WTC11 (cell line): Measurements from ENCODE around the gene PTPRU. TPM values are rescaled to one million over a fixed set of nuclear protein-coding genes. Genes with fewer than 3 reads are reported as not detected.

Source experiments
- ATAC-seq: fragments of 200-7000 bp; cut with Tn5 transposase; 2 replicates; pipeline ENCODE4 v1.10.0; 2021; ENCODE audit warnings: mild to moderate bottlenecking, moderate library complexity
- CTCF ChIA-PET: fragments of 300-600 bp; sonication (Branson Sonifier 250); formaldehyde crosslinking; loops from one replicate; lab custom pipeline; 2021; ENCODE audit warnings: antibody characterized with exemption; lab: Charles Lee
- POLR2A ChIA-PET: fragments of 350-600 bp; sonication (Branson Sonifier 250); formaldehyde crosslinking; loops from one replicate; lab custom pipeline; 2021; ENCODE audit warnings: antibody characterized with exemption; lab: Charles Lee
- DNase-seq: peaks from one replicate; pipeline ENCODE4 v3.0.0; 2021; ENCODE audit warnings: low spot score
- H3K27ac Mint-ChIP-seq: 2 replicates; pipeline ENCODE4 v1.8.0; 2021; ENCODE audit warnings: mixed read lengths
- H3K27me3 Mint-ChIP-seq: 2 replicates; pipeline ENCODE4 v1.8.0; 2021; ENCODE audit warnings: low read depth, mild to moderate bottlenecking, moderate library complexity, mixed read lengths
- H3K36me3 Mint-ChIP-seq: 2 replicates; pipeline ENCODE4 v1.8.0; 2021; ENCODE audit warnings: mixed read lengths
- H3K4me1 Mint-ChIP-seq: 2 replicates; pipeline ENCODE4 v1.8.0; 2022; ENCODE audit warnings: mixed read lengths
- H3K4me3 Mint-ChIP-seq: 2 replicates; pipeline ENCODE4 v1.8.0; 2021; ENCODE audit warnings: mild to moderate bottlenecking, moderate library complexity, mixed read lengths
- H3K9me3 Mint-ChIP-seq: 2 replicates; pipeline ENCODE4 v1.8.0; 2021; ENCODE audit warnings: mixed read lengths
- ATF6 ChIP-seq: sonication (generic); formaldehyde crosslinking; IDR thresholded peaks from 2 replicates; pipeline ENCODE4 v1.8.1; 2023; ENCODE audit warnings: mild to moderate bottlenecking, missing genetic modification reagents
- CREM ChIP-seq: sonication (generic); formaldehyde crosslinking; IDR thresholded peaks from 2 replicates; pipeline ENCODE4 v1.8.1; 2022; ENCODE audit warnings: mild to moderate bottlenecking, missing genetic modification reagents, moderate library complexity
- CTCF ChIP-seq: fragments of 200-600 bp; IDR thresholded peaks from 2 replicates; pipeline ENCODE4 v1.8.0; 2022; ENCODE audit warnings: antibody characterized with exemption
- E2F1 ChIP-seq: sonication (generic); formaldehyde crosslinking; IDR thresholded peaks from 2 replicates; pipeline ENCODE4 v1.8.0; 2022; ENCODE audit warnings: mild to moderate bottlenecking, missing genetic modification reagents
- ELF4 ChIP-seq: sonication (generic); formaldehyde crosslinking; IDR thresholded peaks from 2 replicates; pipeline ENCODE4 v1.8.1; 2022; ENCODE audit warnings: low read depth, mild to moderate bottlenecking, moderate library complexity, missing genetic modification reagents
- ERG ChIP-seq: fragments of 250-450 bp; sonication (Bioruptor Pico); IDR thresholded peaks from 2 replicates; pipeline ENCODE4 v1.8.0; 2021; ENCODE audit warnings: mild to moderate bottlenecking
- ESRRA ChIP-seq: sonication (generic); formaldehyde crosslinking; IDR thresholded peaks from 2 replicates; pipeline ENCODE4 v1.8.1; 2022; ENCODE audit warnings: mild to moderate bottlenecking, missing genetic modification reagents, borderline replicate concordance
- FOXK1 ChIP-seq: sonication (generic); formaldehyde crosslinking; IDR thresholded peaks from 2 replicates; pipeline ENCODE4 v1.8.0; 2022; ENCODE audit warnings: mild to moderate bottlenecking, moderate library complexity, missing genetic modification reagents
- FOXP1 ChIP-seq: sonication (generic); formaldehyde crosslinking; IDR thresholded peaks from 2 replicates; pipeline ENCODE4 v1.8.0; 2022; ENCODE audit warnings: missing genetic modification reagents, mild to moderate bottlenecking, moderate library complexity, borderline replicate concordance
- GTF2I ChIP-seq: fragments of 250-450 bp; sonication (Bioruptor Pico); conservative IDR thresholded peaks from 2 replicates; pipeline ENCODE4 v1.4.0; 2021; ENCODE audit warnings: mild to moderate bottlenecking
- JUN ChIP-seq: sonication (generic); formaldehyde crosslinking; IDR thresholded peaks from 2 replicates; pipeline ENCODE4 v1.8.0; 2023; ENCODE audit warnings: mild to moderate bottlenecking, missing genetic modification reagents
- MLX ChIP-seq: sonication (generic); formaldehyde crosslinking; IDR thresholded peaks from 2 replicates; pipeline ENCODE4 v1.8.1; 2023; ENCODE audit warnings: mild to moderate bottlenecking, missing genetic modification reagents, moderate library complexity
- MXD4 ChIP-seq: fragments of 250-450 bp; sonication (Bioruptor Pico); IDR thresholded peaks from 2 replicates; pipeline ENCODE4 v1.8.0; 2021; ENCODE audit warnings: mild to moderate bottlenecking, moderate library complexity, borderline replicate concordance
- MYBL2 ChIP-seq: sonication (generic); formaldehyde crosslinking; IDR thresholded peaks from 2 replicates; pipeline ENCODE4 v1.8.1; 2023; ENCODE audit warnings: mild to moderate bottlenecking, moderate library complexity, missing genetic modification reagents
- PRRX2 ChIP-seq: fragments of 250-450 bp; sonication (Bioruptor Pico); IDR thresholded peaks from 2 replicates; pipeline ENCODE4 v1.8.0; 2021; ENCODE audit warnings: mild to moderate bottlenecking
- RELA ChIP-seq: sonication (generic); formaldehyde crosslinking; IDR thresholded peaks from 2 replicates; pipeline ENCODE4 v1.8.1; 2022; ENCODE audit warnings: missing genetic modification reagents, mild to moderate bottlenecking, borderline replicate concordance
- SMAD3 ChIP-seq: sonication (generic); formaldehyde crosslinking; IDR thresholded peaks from 2 replicates; pipeline ENCODE4 v1.8.0; 2022; ENCODE audit warnings: missing genetic modification reagents, mild to moderate bottlenecking, borderline replicate concordance
- SP1 ChIP-seq: sonication (generic); formaldehyde crosslinking; conservative IDR thresholded peaks from 2 replicates; pipeline ENCODE4 v1.8.1; 2022; ENCODE audit warnings: missing genetic modification reagents
- USF1 ChIP-seq: sonication (generic); formaldehyde crosslinking; IDR thresholded peaks from 2 replicates; pipeline ENCODE4 v1.8.0; 2022; ENCODE audit warnings: mild to moderate bottlenecking, missing genetic modification reagents
- ZNF121 ChIP-seq: sonication (generic); formaldehyde crosslinking; IDR thresholded peaks from 2 replicates; pipeline ENCODE4 v1.8.0; 2023; ENCODE audit warnings: missing genetic modification reagents
- ZNF317 ChIP-seq: sonication (generic); formaldehyde crosslinking; IDR thresholded peaks from 2 replicates; pipeline ENCODE4 v1.8.1; 2023; ENCODE audit warnings: low read depth, mild to moderate bottlenecking, moderate library complexity, missing genetic modification reagents, borderline replicate concordance
- ZNF423 ChIP-seq: fragments of 250-450 bp; sonication (Bioruptor Pico); IDR thresholded peaks from 2 replicates; pipeline ENCODE4 v2.1.2; 2022; ENCODE audit warnings: mild to moderate bottlenecking, moderate library complexity
- ZSCAN18 ChIP-seq: fragments of 250-450 bp; sonication (Bioruptor Pico); IDR thresholded peaks from 2 replicates; pipeline ENCODE4 v2.1.2; 2022; ENCODE audit warnings: mild to moderate bottlenecking, moderate library complexity
- total RNA-seq: library from RNA; stranded (reverse); gene quantifications from 3 replicates; pipeline ENCODE4 v1.2.3, GENCODE V29; 2021

The PTPRU gene
- total RNA-seq, 1 experiment from 2014 or later = 75.4 TPM

- ChIA-PET POLR2A (interaction anchor here (1.0 to 2.0 kb wide), 5 partner anchors 10 to 23 kb away, joined by 3 to 9 read pairs (median 5); no protein-coding TSS in a partner anchor), CTCF (interaction anchor here (0.6 to 4.1 kb wide), 17 partner anchors 9 to 409 kb away, joined by 3 to 30 read pairs (median 6); partner anchors contain the start of genes MECR and PTPRU)
- H3K36me3 Mint-ChIP-seq = peaks cover 10% of the 10 kb centered on the region; the same call in 1 of the 2 replicates
- peak; percentile 77 for DNase-seq
- peak overlapping the region; percentile 86 for H3K4me3 Mint-ChIP-seq
- peaks cover 47% of the 10 kb centered on the region for H3K4me1 Mint-ChIP-seq
- ATAC-seq = peak; percentile 47
- TF ChIP-seq ERG (CRISPR knock-in tag) (no peak), ESRRA (CRISPR knock-in tag) (no peak), ZSCAN18 (CRISPR knock-in tag) (no peak), MLX (no peak), E2F1 (no peak), ZNF121 (CRISPR knock-in tag) (no peak), ATF6 (no peak), ZNF317 (CRISPR knock-in tag) (peak; percentile 12; the same call in 1 of the 2 replicates), JUN (CRISPR knock-in tag) (peak; percentile 19; the same call in 1 of the 2 replicates), FOXP1 (no peak), USF1 (peak; percentile 17; the same call in 1 of the 2 replicates), MXD4 (no peak), SP1 (CRISPR knock-in tag) (peak; percentile 80; the same call in 1 of the 2 replicates), CTCF (no peak), RELA (CRISPR knock-in tag) (no peak), SMAD3 (CRISPR knock-in tag) (no peak), GTF2I (CRISPR knock-in tag) (no peak), ZNF423 (CRISPR knock-in tag) (no peak), ELF4 (CRISPR knock-in tag) (no peak), PRRX2 (CRISPR knock-in tag) (no peak), FOXK1 (CRISPR knock-in tag) (0 out of 2 replicates have a peak, but pooled peaks have one; percentile 14), CREM (no peak), MYBL2 (CRISPR knock-in tag) (no peak)
- H3K9me3 Mint-ChIP-seq = peaks cover 4% of the 10 kb centered on the region
- peaks cover 37% of the 10 kb centered on the region for H3K27me3 Mint-ChIP-seq
- H3K27ac Mint-ChIP-seq = no peak overlapping the region
Observed at GRCh38 chr1:29259802-29260441, 23.6 kb downstream of the PTPRU start.
